Measurements from ENCODE around the gene TSSK2.

TSSK2 gene

GRCh38 chr22:19121631-19122142 is 9.4 kb upstream of the TSSK2 start:
- peak overlapping the region; percentile 85 for H3K27ac ChIP-seq
- no peak for TF ChIP-seq ZFX (IDR thresholded peaks at IDR 0.05; ENCODE audit: borderline replicate concordance)

GRCh38 chr22:19122143-19122751 is 8.9 kb upstream of the TSSK2 start, which contains the start of gene DGCR2:
DGCR2 (minus strand) TSS chr22:19122412; CDS start chr22:19122206, 206 bp downstream.
- TF ChIP-seq ZFX (IDR thresholded peaks at IDR 0.05; ENCODE audit: borderline replicate concordance) (no peak), CTCF (IDR thresholded peaks at IDR 0.05) (no peak)
- peak within 1 kb of the TSS; percentile 85 for H3K27ac ChIP-seq

- H3K27ac ChIP-seq = peak overlapping the region; percentile 85
- no peak for TF ChIP-seq ZFX (IDR thresholded peaks at IDR 0.05; ENCODE audit: borderline replicate concordance)
- no peak for TF ChIP-seq CTCF (IDR thresholded peaks at IDR 0.05)
Observed at GRCh38 chr22:19122752-19123492, 8.2 kb upstream of the TSSK2 start.

GRCh38 chr22:19123936-19124335 is 7.2 kb upstream of the TSSK2 start:
- no peak overlapping the region for H3K27ac ChIP-seq

GRCh38 chr22:19124377-19124776 is 6.7 kb upstream of the TSSK2 start:
- H3K27ac ChIP-seq = no peak overlapping the region
- TF ChIP-seq CTCF (IDR thresholded peaks at IDR 0.05) (no peak), ZFX (IDR thresholded peaks at IDR 0.05; ENCODE audit: borderline replicate concordance) (no peak)

More at GRCh38 chr22:19123936-19124335, 7.2 kb upstream of the TSSK2 start:
- TF ChIP-seq CTCF (IDR thresholded peaks at IDR 0.05) = no peak
- TF ChIP-seq ZFX (IDR thresholded peaks at IDR 0.05; ENCODE audit: borderline replicate concordance) = no peak

GRCh38 chr22:19125011-19125410 is 6.1 kb upstream of the TSSK2 start:
- no peak overlapping the region for H3K27ac ChIP-seq
- TF ChIP-seq CTCF (IDR thresholded peaks at IDR 0.05) (no peak), ZFX (IDR thresholded peaks at IDR 0.05; ENCODE audit: borderline replicate concordance) (no peak)

- no peak for TF ChIP-seq ZFX (IDR thresholded peaks at IDR 0.05; ENCODE audit: borderline replicate concordance)
- no peak for TF ChIP-seq CTCF (IDR thresholded peaks at IDR 0.05)
- no peak overlapping the region for H3K27ac ChIP-seq
Observed at GRCh38 chr22:19125474-19126308, 5.4 kb upstream of the TSSK2 start.

Measured in 22Rv1 (cell line).